Measurements from ENCODE around the gene RPS6KA2.

The RPS6KA2 gene

GRCh38 chr6:166538297-166539010 lies 88.6 kb downstream of the RPS6KA2 start:
- Histone ChIP-seq H3K27me3 (replicated peaks; ENCODE audit: control insufficient read depth, insufficient read depth, low read length) (no peaks in the 10 kb centered on the region), H3K36me3 (ENCODE audit: control insufficient read depth, insufficient read depth, low read length) (no peaks in the 10 kb centered on the region), H3K4me3 (replicated peaks; ENCODE audit: low read depth, low read length) (no peak overlapping the region)
- DNase-seq (ENCODE audit: extremely low read depth, insufficient read length), result no peak
- TF ChIP-seq CTCF (IDR thresholded peaks at IDR 0.05; ENCODE audit: insufficient read depth, low read length, poor library complexity, severe bottlenecking), result no peak

GRCh38 chr6:166534658-166535406 lies 92.2 kb downstream of the RPS6KA2 start:
- no peak for TF ChIP-seq CTCF (IDR thresholded peaks at IDR 0.05; ENCODE audit: insufficient read depth, low read length, poor library complexity, severe bottlenecking)
- Histone ChIP-seq H3K36me3 (ENCODE audit: control insufficient read depth, insufficient read depth, low read length) (no peaks in the 10 kb centered on the region), H3K4me3 (replicated peaks; ENCODE audit: low read depth, low read length) (no peak overlapping the region), H3K27me3 (replicated peaks; ENCODE audit: control insufficient read depth, insufficient read depth, low read length) (no peaks in the 10 kb centered on the region)
- no peak for DNase-seq (ENCODE audit: extremely low read depth, insufficient read length)

- DNase-seq (ENCODE audit: extremely low read depth, insufficient read length), result no peak
- no peak for TF ChIP-seq CTCF (IDR thresholded peaks at IDR 0.05; ENCODE audit: insufficient read depth, low read length, poor library complexity, severe bottlenecking)
- Histone ChIP-seq H3K27me3 (replicated peaks; ENCODE audit: control insufficient read depth, insufficient read depth, low read length) (no peaks in the 10 kb centered on the region), H3K4me3 (replicated peaks; ENCODE audit: low read depth, low read length) (no peak overlapping the region), H3K36me3 (ENCODE audit: control insufficient read depth, insufficient read depth, low read length) (no peaks in the 10 kb centered on the region)
Observed at GRCh38 chr6:166533205-166533824, 93.7 kb downstream of the RPS6KA2 start.

GRCh38 chr6:166532302-166532701 lies 94.7 kb downstream of the RPS6KA2 start:
- TF ChIP-seq CTCF (IDR thresholded peaks at IDR 0.05; ENCODE audit: insufficient read depth, low read length, poor library complexity, severe bottlenecking), result no peak
- no peak for DNase-seq (ENCODE audit: extremely low read depth, insufficient read length)
- Histone ChIP-seq H3K36me3 (ENCODE audit: control insufficient read depth, insufficient read depth, low read length) (no peaks in the 10 kb centered on the region), H3K27me3 (replicated peaks; ENCODE audit: control insufficient read depth, insufficient read depth, low read length) (no peaks in the 10 kb centered on the region), H3K4me3 (replicated peaks; ENCODE audit: low read depth, low read length) (no peak overlapping the region)

- no peak for TF ChIP-seq CTCF (IDR thresholded peaks at IDR 0.05; ENCODE audit: insufficient read depth, low read length, poor library complexity, severe bottlenecking)
- no peak for DNase-seq (ENCODE audit: extremely low read depth, insufficient read length)
- Histone ChIP-seq H3K4me3 (replicated peaks; ENCODE audit: low read depth, low read length) (no peak overlapping the region), H3K36me3 (ENCODE audit: control insufficient read depth, insufficient read depth, low read length) (no peaks in the 10 kb centered on the region), H3K27me3 (replicated peaks; ENCODE audit: control insufficient read depth, insufficient read depth, low read length) (no peaks in the 10 kb centered on the region)
Observed at GRCh38 chr6:166530211-166531095, 96.6 kb downstream of the RPS6KA2 start.
